ENCODE measurements around the gene FZD1.

FZD1 gene

GRCh38 chr7:91265693-91266066 lies 1.4 kb downstream of the FZD1 start:
- no peak for DNase-seq

GRCh38 chr7:91266067-91266688 lies 1.9 kb downstream of the FZD1 start:
- DNase-seq, result no peak

GRCh38 chr7:91266689-91267090 lies 2.5 kb downstream of the FZD1 start:
- DNase-seq, result no peak

- DNase-seq, result no peak
Measured at GRCh38 chr7:91267171-91267955, 3.1 kb downstream of the FZD1 start.

GRCh38 chr7:91270372-91270771 lies 6.1 kb downstream of the FZD1 start:
- no peak for DNase-seq

- DNase-seq, result no peak
Measured at GRCh38 chr7:91276909-91277308, 12.7 kb downstream of the FZD1 start.

- no peak for DNase-seq
Measured at GRCh38 chr7:91280185-91280584, 16.0 kb downstream of the FZD1 start.

GRCh38 chr7:91280604-91281003 lies 16.4 kb downstream of the FZD1 start:
- DNase-seq, result no peak

- DNase-seq, result no peak
Measured at GRCh38 chr7:91285696-91286355, 21.6 kb downstream of the FZD1 start.

GRCh38 chr7:91286432-91286831 lies 22.2 kb downstream of the FZD1 start:
- no peak for DNase-seq

GRCh38 chr7:91287371-91288084 lies 23.3 kb downstream of the FZD1 start:
- no peak for DNase-seq

- no peak for DNase-seq
Measured at GRCh38 chr7:91288208-91288824, 24.1 kb downstream of the FZD1 start.

GRCh38 chr7:91289633-91290254 lies 25.5 kb downstream of the FZD1 start:
- DNase-seq, result no peak

GRCh38 chr7:91291302-91291701 lies 27.1 kb downstream of the FZD1 start:
- no peak for DNase-seq

GRCh38 chr7:91291902-91292301 lies 27.7 kb downstream of the FZD1 start:
- DNase-seq, result no peak

GRCh38 chr7:91292506-91292905 lies 28.3 kb downstream of the FZD1 start:
- DNase-seq, result no peak

GRCh38 chr7:91293136-91293535 lies 28.9 kb downstream of the FZD1 start:
- no peak for DNase-seq

GRCh38 chr7:91293840-91294239 lies 29.6 kb downstream of the FZD1 start:
- no peak for DNase-seq

- DNase-seq, result no peak
Measured at GRCh38 chr7:91294639-91295220, 30.5 kb downstream of the FZD1 start.

GRCh38 chr7:91295576-91295975 lies 31.3 kb downstream of the FZD1 start:
- DNase-seq, result no peak

GRCh38 chr7:91297939-91298338 lies 33.7 kb downstream of the FZD1 start:
- no peak for DNase-seq

Measured in activated CD4-positive, alpha-beta T cell treated with anti-CD3 and anti-CD28 coated beads, Interleukin-2, amount 50 U/mL, for 1 hour (primary cell).